Esophagus squamous epithelium (tissue), 4 donors: ENCODE results near the gene STK11.

Experiments used
- CTCF ChIP-seq, 6 experiments: fragments of 450-650 bp in 4 of 6; fragments of 200-600 bp in 2 of 6; sonication (generic) in 2 of 6; IDR thresholded peaks; one replicate each; pipeline ENCODE4 v1.5.1; 2016 to 2019; ENCODE audit warnings: antibody characterized with exemption in 6 of 6, mild to moderate bottlenecking in 4 of 6, moderate library complexity in 4 of 6
- POLR2A ChIP-seq, 4 donors: fragments of 450-650 bp; IDR thresholded peaks; one replicate each; pipeline ENCODE4 v1.6.1; 2017; ENCODE audit warnings: antibody characterized with exemption in 4 of 4, mild to moderate bottlenecking in 4 of 4, moderate library complexity in 3 of 4

- TF ChIP-seq CTCF (IDR thresholded peaks at IDR 0.05), result no peak
- peak in 2 of 4 donors; percentile 26 to 30 for TF ChIP-seq POLR2A (IDR thresholded peaks at IDR 0.05)
These were observed 46.7 kb downstream of the STK11 start for GRCh38 chr19:1252221-1252820.
